Endothelial cell of umbilical vein (primary cell): Measurements from ENCODE around the gene ARL2BP. TPM values are rescaled to one million over a fixed set of nuclear protein-coding genes. Genes with fewer than 3 reads are reported as not detected.

Source experiments
- BruUV-seq: library from RNA; stranded (reverse); fragments of 400-500 nt; replicated peaks from 2 replicates; lab custom pipeline; 2021; lab: Mats Ljungman, UMichigan
- CTCF ChIA-PET: fragments of 300-600, 350-600 bp; sonication (Branson Sonifier 250); formaldehyde crosslinking; loops from one replicate; lab custom pipeline; 2021; ENCODE audit warnings: antibody characterized with exemption, inconsistent platforms; lab: Charles Lee
- POLR2A ChIA-PET: fragments of 300-600, 350-600 bp; sonication (Branson Sonifier 250); formaldehyde crosslinking; loops from one replicate; lab custom pipeline; 2021; ENCODE audit warnings: antibody characterized with exemption, inconsistent platforms; lab: Charles Lee
- DNase-seq: peaks from one replicate; pipeline ENCODE4 v3.0.0-alpha.2; 2011; ENCODE audit warnings: low read depth, low spot score
- FAIRE-seq: peaks from 2 replicates; lab custom pipeline; 2011; peaks lifted over from hg19 to GRCh38; lab: Jason Lieb, UNC
- H2AFZ ChIP-seq: 2 replicates; pipeline ENCODE4 v1.6.0; 2012; ENCODE audit warnings: low read depth, low read length, control low read depth, inconsistent platforms
- H3K27ac ChIP-seq: 2 replicates; pipeline ENCODE4 v1.5.1; 2011; ENCODE audit warnings: low read depth, mild to moderate bottlenecking, control low read depth, low read length, moderate library complexity; ENCODE audit not compliant: insufficient read depth
- H3K27me3 ChIP-seq, 2 experiments: 2 replicates each; pipeline versions ENCODE4 v1.6.0 to v1.6.1; 2011; ENCODE audit warnings: low read length in 2 of 2, mixed read lengths in 1 of 2; ENCODE audit not compliant: control insufficient read depth in 2 of 2, insufficient read depth in 2 of 2
- H3K36me3 ChIP-seq, 2 experiments: 2 replicates in 1 of 2; 3 replicates in 1 of 2; pipeline ENCODE4 v1.5.1; 2011; ENCODE audit warnings: low read length in 2 of 2, mild to moderate bottlenecking in 1 of 2, moderate library complexity in 1 of 2; ENCODE audit not compliant: control insufficient read depth in 2 of 2, insufficient read depth in 2 of 2; ENCODE audit errors: extremely low read depth in 1 of 2
- H3K4me1 ChIP-seq: 3 replicates; pipeline ENCODE4 v1.5.1; 2011; ENCODE audit warnings: mild to moderate bottlenecking, low read length; ENCODE audit not compliant: control insufficient read depth, insufficient read depth; ENCODE audit errors: extremely low read depth
- H3K4me2 ChIP-seq: 2 replicates; pipeline ENCODE4 v1.6.1; 2011; ENCODE audit warnings: low read length, control low read depth, mixed read lengths; ENCODE audit not compliant: insufficient read depth
- H3K4me3 ChIP-seq, 3 experiments: fragments of 200-600 bp in 1 of 3; sonication (generic), shearing (Covaris generic) in 1 of 3; replicated peaks in 1 of 3; 2 replicates each; pipeline ENCODE4 v1.5.1; 2011 to 2016; ENCODE audit warnings: control low read depth in 3 of 3, low read length in 3 of 3, mild to moderate bottlenecking in 2 of 3, inconsistent platforms in 1 of 3, low read depth in 1 of 3, moderate library complexity in 1 of 3; ENCODE audit not compliant: insufficient read depth in 1 of 3
- H3K79me2 ChIP-seq: 2 replicates; pipeline ENCODE4 v1.6.0; 2012; ENCODE audit warnings: low read length, inconsistent platforms; ENCODE audit not compliant: control insufficient read depth, insufficient read depth
- H3K9ac ChIP-seq: replicated peaks from 2 replicates; pipeline ENCODE3; 2011; ENCODE audit warnings: low read length, control low read depth; ENCODE audit not compliant: insufficient read depth; ENCODE audit errors: extremely low read depth
- H3K9me1 ChIP-seq: replicated peaks from 3 replicates; pipeline ENCODE4 v1.6.0; 2011; ENCODE audit warnings: mild to moderate bottlenecking, low read length; ENCODE audit not compliant: control insufficient read depth, insufficient read depth; ENCODE audit errors: extremely low read depth
- H3K9me3 ChIP-seq: replicated peaks from 2 replicates; pipeline ENCODE4 v1.5.1; 2012; ENCODE audit warnings: low read length, inconsistent platforms; ENCODE audit not compliant: control insufficient read depth, insufficient read depth
- H4K20me1 ChIP-seq: replicated peaks from 2 replicates; pipeline ENCODE3; 2011; ENCODE audit warnings: mild to moderate bottlenecking, low read length; ENCODE audit not compliant: control insufficient read depth, insufficient read depth; ENCODE audit errors: extremely low read depth
- FOS ChIP-seq: IDR thresholded peaks from 2 replicates; pipeline ENCODE4 v1.6.1; 2011; ENCODE audit warnings: mild to moderate bottlenecking, low read length, moderate library complexity, borderline replicate concordance; ENCODE audit not compliant: insufficient read depth
- JUN ChIP-seq: IDR thresholded peaks from 2 replicates; pipeline ENCODE4 v1.6.1; 2011; ENCODE audit warnings: borderline replicate concordance, low read depth; ENCODE audit not compliant: insufficient read length, insufficient read depth
- MAX ChIP-seq: IDR thresholded peaks from 2 replicates; pipeline ENCODE4 v1.6.1; 2011; ENCODE audit not compliant: insufficient read depth, insufficient read length
- MYC ChIP-seq: IDR thresholded peaks from one replicate; pipeline ENCODE4 v1.6.1; 2011; ENCODE audit warnings: mild to moderate bottlenecking, low read depth, low read length
- dilution Hi-C: fragments of 300-500 bp; cut with MboI; formaldehyde crosslinking; loops from one replicate; pipeline ENCODE4 v1.15.0; 2019; ENCODE audit warnings: low sequenced_read_pairs; ENCODE audit not compliant: extremely low pct_ligation_motif_present
- intact Hi-C: fragments of 100-400 bp; cut with micrococcal nuclease; formaldehyde crosslinking; loops from one replicate; pipeline ENCODE4 v1.10.0; 2022
- polyA plus RNA-seq, 4 experiments: library from polyadenylated mRNA; depleted of rRNA in 3 of 4; stranded (reverse) in 3 of 4; unstranded in 1 of 4; fragments of >200 nt; gene quantifications; 2 replicates each; pipeline versions ENCODE4 v1.2.1 to v1.2.3, GENCODE V29; 2011 to 2012; ENCODE audit warnings: missing spikeins in 1 of 4
- total RNA-seq: library from RNA; stranded (reverse); gene quantifications from 2 replicates; pipeline ENCODE4 v1.2.3, GENCODE V29; 2021

Gene ARL2BP
- total and polyA plus RNA-seq, 2 donors (not counting 3 experiments of a cell fraction or from before 2014, with no cell fraction given), result 80.4 to 111 TPM

DNA sequence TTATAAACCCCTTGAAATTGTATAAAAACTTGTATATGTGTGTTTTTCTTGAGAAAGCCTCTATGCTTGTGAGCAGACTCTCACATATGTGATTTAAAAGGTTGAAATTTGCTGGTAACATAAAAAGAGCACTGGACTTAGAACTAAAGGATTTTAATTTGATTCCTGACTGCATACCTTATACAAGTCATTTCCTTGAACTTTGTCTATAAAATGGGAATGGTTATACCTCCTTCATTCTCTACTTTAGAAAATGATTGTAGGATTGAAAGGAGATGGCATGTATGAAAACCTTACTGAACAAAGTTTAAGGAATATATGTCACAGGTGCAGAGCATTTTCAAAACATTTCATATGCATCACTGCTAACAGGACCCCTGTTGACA, 10.4 kb upstream of the ARL2BP start:
- FAIRE-seq, result no peak
- no peak overlapping the region for H3K9ac ChIP-seq
- no peaks in the 10 kb centered on the region for H3K9me3 ChIP-seq
- no peak overlapping the region for H3K27ac ChIP-seq
- CTCF ChIA-PET, result interaction anchor here (1.3 to 1.6 kb wide), 2 partner anchors 16 to 56 kb away, joined by 3 to 4 read pairs; no protein-coding TSS in a partner anchor
- peaks cover 21 to 38% of the 10 kb centered on the region in 2 experiments for H3K36me3 ChIP-seq
- no TSS peak for BruUV-seq
- H3K9me1 ChIP-seq, result no peaks in the 10 kb centered on the region
- H3K79me2 ChIP-seq, result no peaks in the 10 kb centered on the region
- no peak for TF ChIP-seq MAX
- no peak for TF ChIP-seq JUN
- no peak for TF ChIP-seq MYC
- no peaks in the 10 kb centered on the region for H3K4me1 ChIP-seq
- no peak overlapping the region for H3K4me2 ChIP-seq
- H4K20me1 ChIP-seq, result no peaks in the 10 kb centered on the region
- H3K27me3 ChIP-seq, result no peaks in the 10 kb centered on the region
- no peak overlapping the region for H3K4me3 ChIP-seq
- intact Hi-C loops, result no loop called here
- DNase-seq, result no peak
- dilution Hi-C loops, result no loop called here
- POLR2A ChIA-PET, result no interaction called here
- H2AFZ ChIP-seq, result no peak overlapping the region

DNA sequence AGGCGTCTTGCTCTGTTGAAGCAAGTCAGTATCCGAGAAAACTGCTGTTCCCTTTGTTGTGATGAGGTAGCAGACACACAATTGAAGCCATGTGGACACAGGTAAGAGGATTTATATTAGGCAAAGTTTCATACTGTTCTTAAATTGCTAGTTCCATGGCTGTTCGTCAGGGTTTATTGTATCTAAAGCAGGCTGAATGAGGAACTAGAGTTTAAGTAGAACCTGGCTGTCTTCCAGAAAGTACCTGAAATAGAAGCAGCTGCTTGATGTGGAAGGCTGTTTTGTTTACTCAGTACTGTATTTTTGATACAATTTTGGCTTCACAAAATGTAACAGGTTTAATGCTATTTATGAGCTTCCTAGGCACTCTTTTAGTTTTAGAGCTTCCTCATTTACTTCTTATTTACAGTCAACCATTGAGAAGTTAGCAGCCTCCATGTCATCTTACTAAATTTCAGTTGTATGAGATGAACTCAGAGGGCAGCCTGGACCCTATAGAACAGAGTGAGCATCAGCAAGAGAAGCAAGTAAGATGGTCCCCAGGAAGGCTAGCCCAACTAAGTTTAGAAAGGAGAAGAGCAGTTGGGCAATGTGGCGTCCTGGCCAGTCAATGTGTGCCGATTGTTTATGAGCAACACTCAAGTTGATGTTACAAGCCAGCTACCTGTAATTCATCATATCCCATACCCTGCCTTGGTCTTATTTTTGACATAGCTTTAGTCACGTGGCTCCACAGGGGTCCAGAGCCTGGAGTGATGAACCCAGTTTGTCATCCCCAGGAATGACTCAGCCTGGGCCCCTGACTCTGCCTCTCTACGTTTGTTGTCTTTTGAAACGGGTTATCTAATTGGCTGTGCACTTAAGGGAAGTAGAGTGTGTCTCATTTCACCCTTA, 9.7 kb upstream of the ARL2BP start:
- Histone ChIP-seq H3K4me1 (no peaks in the 10 kb centered on the region), H3K27ac (no peak overlapping the region), H4K20me1 (no peaks in the 10 kb centered on the region), H3K9me1 (no peaks in the 10 kb centered on the region), H3K9me3 (no peaks in the 10 kb centered on the region), H3K27me3 (no peaks in the 10 kb centered on the region), H3K4me3 (no peak overlapping the region), H3K4me2 (no peak overlapping the region), H3K79me2 (no peaks in the 10 kb centered on the region), H3K36me3 (peaks cover 18 to 43% of the 10 kb centered on the region in 2 experiments), H2AFZ (no peak overlapping the region), H3K9ac (no peak overlapping the region)
- TF ChIP-seq MYC, result no peak
- peak; percentile 11 for TF ChIP-seq FOS
- FAIRE-seq, result no peak
- ChIA-PET POLR2A (no interaction called here), CTCF (interaction anchor here (1.0 to 1.6 kb wide), 6 partner anchors 10 to 65 kb away, joined by 3 to 4 read pairs (median 4); partner anchors contain the start of gene ARL2BP)
- no TSS peak for BruUV-seq
- DNase-seq, result peak; percentile 6
- intact Hi-C loops, result no loop called here
- dilution Hi-C loops, result no loop called here
